LNCAP (cell line): ENCODE measurements around the gene GUCA2A.

Experiments
- TF ChIP-seq, protein P1 (sequence below): fragments of 450-650 bp; IDR thresholded peaks from 2 replicates; pipeline ENCODE4 v1.5.1; 2017; ENCODE audit warnings: mild to moderate bottlenecking

GUCA2A gene

DNA sequence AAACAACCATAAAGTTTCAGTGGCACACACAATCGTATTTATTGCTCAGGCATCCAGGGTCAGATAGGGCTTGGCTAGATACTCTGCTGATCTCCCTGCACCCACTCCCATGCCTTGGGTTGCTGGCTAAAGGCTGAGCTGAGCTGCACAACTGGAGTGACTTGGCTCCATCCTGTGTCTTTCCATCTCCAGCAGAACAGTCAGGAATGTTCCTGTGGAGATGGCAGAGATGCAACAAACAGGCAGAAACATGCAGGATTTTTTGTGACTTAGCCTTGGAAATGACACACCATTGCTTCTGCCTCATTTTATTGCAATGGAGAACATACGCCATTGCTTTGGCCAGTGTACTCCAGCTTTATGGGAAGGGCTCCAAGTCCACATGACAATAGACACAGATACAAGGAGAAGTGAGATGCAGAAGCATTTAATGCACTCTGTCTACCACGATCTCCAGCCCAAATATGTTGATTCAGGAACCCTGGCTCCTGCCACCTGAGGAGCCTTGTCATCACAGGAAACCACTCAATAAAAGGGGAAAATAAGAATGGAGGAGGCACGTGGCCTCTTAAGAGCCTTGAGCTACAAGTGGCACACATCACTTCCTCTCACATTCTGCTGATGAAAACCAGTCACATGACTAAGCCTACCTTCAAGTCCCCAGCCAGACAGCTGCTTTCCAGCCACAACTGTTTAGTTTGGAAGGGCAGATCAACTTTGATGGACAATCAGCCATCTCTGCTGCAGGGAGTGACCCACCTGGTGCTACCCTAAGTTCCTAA is 21.5 kb downstream of the GUCA2A start:
- TF ChIP-seq, protein P1, sequence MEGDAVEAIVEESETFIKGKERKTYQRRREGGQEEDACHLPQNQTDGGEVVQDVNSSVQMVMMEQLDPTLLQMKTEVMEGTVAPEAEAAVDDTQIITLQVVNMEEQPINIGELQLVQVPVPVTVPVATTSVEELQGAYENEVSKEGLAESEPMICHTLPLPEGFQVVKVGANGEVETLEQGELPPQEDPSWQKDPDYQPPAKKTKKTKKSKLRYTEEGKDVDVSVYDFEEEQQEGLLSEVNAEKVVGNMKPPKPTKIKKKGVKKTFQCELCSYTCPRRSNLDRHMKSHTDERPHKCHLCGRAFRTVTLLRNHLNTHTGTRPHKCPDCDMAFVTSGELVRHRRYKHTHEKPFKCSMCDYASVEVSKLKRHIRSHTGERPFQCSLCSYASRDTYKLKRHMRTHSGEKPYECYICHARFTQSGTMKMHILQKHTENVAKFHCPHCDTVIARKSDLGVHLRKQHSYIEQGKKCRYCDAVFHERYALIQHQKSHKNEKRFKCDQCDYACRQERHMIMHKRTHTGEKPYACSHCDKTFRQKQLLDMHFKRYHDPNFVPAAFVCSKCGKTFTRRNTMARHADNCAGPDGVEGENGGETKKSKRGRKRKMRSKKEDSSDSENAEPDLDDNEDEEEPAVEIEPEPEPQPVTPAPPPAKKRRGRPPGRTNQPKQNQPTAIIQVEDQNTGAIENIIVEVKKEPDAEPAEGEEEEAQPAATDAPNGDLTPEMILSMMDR = no peak

DNA sequence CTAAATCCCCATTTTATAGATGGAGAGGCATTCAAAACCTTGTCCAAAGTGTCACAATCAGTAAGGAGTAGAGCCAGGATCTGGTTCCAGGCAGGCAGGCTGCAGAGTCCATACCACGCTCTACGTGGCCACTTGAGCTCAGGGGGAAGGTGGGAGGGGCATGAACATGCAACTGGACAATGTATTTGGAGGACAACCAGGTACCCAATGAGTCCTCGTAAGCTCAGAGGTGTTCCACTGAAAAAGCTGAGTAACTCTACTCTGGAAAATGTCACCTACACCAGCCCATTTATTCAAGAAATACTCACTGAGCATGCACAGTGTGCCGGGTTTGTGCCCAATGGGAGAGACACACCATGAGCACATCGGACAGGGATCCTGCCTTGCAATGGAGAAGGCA is 22.6 kb downstream of the GUCA2A start:
- TF ChIP-seq, protein P1 = no peak

DNA sequence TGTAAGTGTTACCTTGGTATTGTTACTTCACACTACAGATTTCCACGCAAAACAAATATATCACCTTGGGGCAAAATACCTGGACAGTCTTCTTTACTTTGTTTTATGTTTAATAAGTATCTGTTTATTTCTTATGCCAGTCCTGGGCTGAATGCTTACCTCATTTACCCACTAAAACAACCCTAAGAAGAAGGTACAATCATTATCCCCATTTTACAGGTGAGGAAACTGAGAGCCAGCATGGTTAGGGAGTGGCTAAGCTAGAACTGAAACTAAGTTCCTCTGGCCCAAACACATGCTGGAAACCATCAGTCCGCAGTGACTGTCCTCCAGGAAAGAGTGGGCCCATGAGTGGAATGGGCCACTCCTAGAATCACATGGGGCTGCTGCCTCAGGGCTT is 24.4 kb downstream of the GUCA2A start:
- TF ChIP-seq, protein P1 = no peak

DNA sequence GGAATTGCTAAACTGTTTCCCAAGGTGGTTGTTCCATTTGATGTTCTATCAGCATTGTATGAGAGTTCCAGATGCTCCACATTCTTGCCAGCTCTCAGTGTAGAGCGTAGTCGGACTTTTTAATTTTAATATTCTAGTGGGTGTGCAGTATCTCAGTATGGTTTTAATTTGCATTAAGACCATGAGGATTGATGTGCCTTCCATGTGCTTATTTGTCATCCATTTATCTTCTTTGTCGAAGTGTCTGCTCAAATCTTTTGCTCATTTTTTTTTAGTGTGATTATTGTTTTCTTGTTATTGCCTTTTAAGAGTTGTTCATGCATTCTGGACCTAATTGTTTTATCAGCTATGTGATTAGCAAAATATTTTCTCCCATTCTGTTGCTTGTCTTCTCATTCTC is 25.1 kb downstream of the GUCA2A start:
- TF ChIP-seq, protein P1 = no peak

DNA sequence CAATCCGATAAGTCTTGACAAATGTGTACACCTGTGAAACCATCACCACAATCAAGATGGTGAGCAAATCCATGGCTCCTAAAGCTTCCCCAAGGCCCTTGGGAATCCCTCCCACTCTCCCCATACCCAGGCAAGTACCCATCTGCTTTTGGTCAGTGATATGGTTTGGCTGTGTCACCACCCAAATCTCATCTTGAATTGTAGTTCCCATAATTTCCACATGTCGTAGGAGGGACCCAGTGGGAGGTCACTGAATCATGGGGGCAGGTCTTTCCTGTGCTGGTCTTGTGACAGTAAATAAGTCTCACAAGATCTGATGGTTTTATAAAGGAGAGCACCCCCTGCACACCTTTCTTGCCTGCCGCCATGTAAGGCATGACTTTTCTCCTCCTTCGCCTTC is 26.0 kb downstream of the GUCA2A start:
- TF ChIP-seq, protein P1 = no peak

DNA sequence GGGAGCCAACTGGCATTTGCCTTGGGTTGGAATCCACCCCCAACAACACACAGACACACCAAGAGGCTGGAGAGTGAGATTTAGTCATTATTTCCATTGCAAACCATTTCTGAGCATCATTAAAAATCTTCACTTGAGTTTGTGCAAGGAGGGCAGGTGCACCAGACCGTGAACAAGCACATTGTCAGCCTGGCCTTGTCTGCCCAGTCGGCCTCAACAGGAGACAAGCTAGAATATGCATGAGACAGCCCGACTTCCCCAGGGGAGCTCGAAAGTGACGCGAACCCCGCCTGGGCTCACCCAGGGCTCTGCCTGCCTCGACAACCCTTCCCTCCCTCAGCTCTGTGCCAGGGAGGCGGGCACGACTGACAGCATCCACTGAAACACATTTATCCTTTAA is 26.8 kb downstream of the GUCA2A start:
- TF ChIP-seq, protein P1 = no peak

DNA sequence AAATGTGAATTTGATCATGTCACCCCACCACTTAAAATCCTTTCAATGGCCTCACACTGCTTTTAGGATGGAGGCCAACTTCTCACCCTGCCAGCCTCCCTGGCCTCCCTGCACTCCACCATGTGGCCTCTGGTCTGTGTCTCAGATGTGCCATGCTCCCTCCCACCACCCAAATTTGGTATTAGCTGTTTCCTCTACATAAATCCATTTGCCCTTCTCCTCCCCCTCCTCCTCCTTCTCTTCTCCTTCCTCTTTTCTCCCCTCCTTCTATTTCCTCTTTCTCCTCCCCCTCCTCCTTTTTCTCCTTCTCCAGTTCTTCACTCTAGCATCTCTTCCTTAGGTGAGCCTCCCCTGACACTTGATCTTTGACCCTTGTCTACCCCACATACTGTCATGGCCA is 28.1 kb downstream of the GUCA2A start:
- TF ChIP-seq, protein P1 = no peak

DNA sequence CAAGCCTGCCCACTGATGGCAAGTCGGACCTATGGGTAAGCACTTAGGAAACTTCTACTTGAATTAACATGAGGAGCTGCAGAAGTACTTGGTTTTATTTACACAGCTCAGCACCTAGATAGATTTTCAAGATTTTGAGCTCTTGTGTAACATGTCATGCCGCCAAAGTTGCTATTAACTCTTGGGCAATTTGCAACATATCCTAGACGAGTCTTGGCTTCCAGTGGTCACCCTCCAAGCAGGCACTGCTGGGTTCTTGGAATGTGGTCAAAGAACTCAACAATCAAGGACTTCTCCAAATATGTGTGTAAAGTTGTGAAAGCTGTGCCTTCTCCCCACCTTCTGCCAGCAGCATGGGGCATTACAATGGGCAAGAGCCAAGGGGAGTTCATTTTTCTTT is 29.1 kb downstream of the GUCA2A start:
- TF ChIP-seq, protein P1 = no peak
